GM23338 (cell line): ENCODE measurements around the gene SEC63. TPM values are rescaled to one million over a fixed set of nuclear protein-coding genes. Genes with fewer than 3 reads are reported as not detected.

ENCODE experiments used
- ATAC-seq: fragments of 200-7000 bp; cut with Tn5 transposase; 3 replicates; pipeline ENCODE4 v1.9.1; 2020
- DNase-seq: peaks from one replicate; pipeline ENCODE4 v3.0.0-alpha.2; 2015; ENCODE audit warnings: low spot score
- H2AFZ ChIP-seq: fragments of 200-600 bp; sonication (generic); 2 replicates; pipeline ENCODE4 v1.8.0; 2016; ENCODE audit warnings: antibody characterized with exemption, mild to moderate bottlenecking, moderate library complexity
- H3F3A ChIP-seq: fragments of 200-600 bp; sonication (generic); replicated peaks from 2 replicates; pipeline ENCODE4 v1.8.0; 2017; ENCODE audit warnings: antibody characterized with exemption, mixed run types, low read depth
- H3K27ac ChIP-seq: fragments of 200-600 bp; sonication (generic); 2 replicates; pipeline ENCODE4 v1.6.1; 2016; ENCODE audit warnings: low read depth
- H3K27me3 ChIP-seq: fragments of 200-600 bp; sonication (generic); 2 replicates; pipeline ENCODE4 v1.8.0; 2016; ENCODE audit warnings: mild to moderate bottlenecking, mixed run types, moderate library complexity; ENCODE audit not compliant: insufficient read depth
- H3K36me3 ChIP-seq: fragments of 200-600 bp; sonication (generic); 2 replicates; pipeline ENCODE4 v1.8.0; 2016; ENCODE audit warnings: mild to moderate bottlenecking; ENCODE audit not compliant: insufficient read depth
- H3K4me1 ChIP-seq: fragments of 200-600 bp; sonication (generic); 2 replicates; pipeline ENCODE4 v1.8.0; 2016; ENCODE audit warnings: mild to moderate bottlenecking, moderate library complexity; ENCODE audit not compliant: insufficient read depth
- H3K4me2 ChIP-seq: fragments of 200-600 bp; sonication (generic); 2 replicates; pipeline ENCODE4 v1.7.1; 2017; ENCODE audit warnings: mixed run types
- H3K4me3 ChIP-seq: fragments of 200-600 bp; sonication (generic); 2 replicates; pipeline ENCODE4 v1.6.1; 2016; ENCODE audit warnings: mixed run types
- H3K79me2 ChIP-seq: fragments of 200-600 bp; sonication (generic); replicated peaks from 2 replicates; pipeline ENCODE4 v1.8.0; 2017; ENCODE audit warnings: mild to moderate bottlenecking; ENCODE audit not compliant: insufficient read depth
- H3K9me2 ChIP-seq: fragments of 200-600 bp; sonication (generic); 2 replicates; pipeline ENCODE4 v1.8.0; 2017; ENCODE audit not compliant: insufficient read depth
- H4K20me1 ChIP-seq: fragments of 200-600 bp; sonication (generic); replicated peaks from 2 replicates; pipeline ENCODE4 v1.8.0; 2017; ENCODE audit warnings: mild to moderate bottlenecking; ENCODE audit not compliant: insufficient read depth
- H3K27ac Mint-ChIP-seq: 2 replicates; pipeline ENCODE4 v1.8.0; 2020; ENCODE audit warnings: inconsistent platforms, mild to moderate bottlenecking, moderate library complexity, mixed read lengths
- H3K27me3 Mint-ChIP-seq: 3 replicates; pipeline ENCODE4 v1.8.0; 2022; ENCODE audit warnings: low read depth, mild to moderate bottlenecking, moderate library complexity, mixed read lengths, inconsistent platforms; ENCODE audit not compliant: insufficient read depth, poor library complexity
- H3K36me3 Mint-ChIP-seq: 3 replicates; pipeline ENCODE4 v1.8.0; 2021; ENCODE audit warnings: low read depth, mild to moderate bottlenecking, inconsistent platforms, moderate library complexity, mixed read lengths
- H3K4me1 Mint-ChIP-seq: 3 replicates; pipeline ENCODE4 v1.8.0; 2020; ENCODE audit warnings: mild to moderate bottlenecking, inconsistent platforms, mixed read lengths
- H3K4me3 Mint-ChIP-seq: 3 replicates; pipeline ENCODE4 v1.8.0; 2021; ENCODE audit warnings: moderate library complexity, mild to moderate bottlenecking, inconsistent platforms, mixed read lengths
- H3K9me3 Mint-ChIP-seq: 3 replicates; pipeline ENCODE4 v1.8.0; 2020; ENCODE audit warnings: moderate library complexity, mild to moderate bottlenecking, inconsistent platforms, mixed read lengths
- EZH2 ChIP-seq: fragments of 200-600 bp; sonication (generic); IDR thresholded peaks from one replicate; pipeline ENCODE4 v1.8.0; 2017; ENCODE audit warnings: antibody characterized with exemption, mild to moderate bottlenecking, low read depth; ENCODE audit not compliant: unreplicated experiment
- EZH2phosphoT487 ChIP-seq: fragments of 200-600 bp; sonication (generic); IDR thresholded peaks from one replicate; pipeline ENCODE4 v1.8.1; 2018; ENCODE audit warnings: antibody characterized with exemption; ENCODE audit not compliant: unreplicated experiment
- JUNB ChIP-seq: IDR thresholded peaks from one replicate; pipeline ENCODE4 v1.6.1; 2016; ENCODE audit warnings: antibody characterized with exemption; ENCODE audit not compliant: unreplicated experiment
- NANOG ChIP-seq: IDR thresholded peaks from 2 replicates; pipeline ENCODE4 v1.6.1; 2016; ENCODE audit warnings: antibody characterized with exemption, borderline replicate concordance
- ZNF331 ChIP-seq: fragments of 250-450 bp; sonication (Bioruptor Pico); IDR thresholded peaks from 2 replicates; pipeline ENCODE4 v1.5.0; 2020; ENCODE audit warnings: low read depth, mild to moderate bottlenecking, moderate library complexity
- polyA plus RNA-seq: library from polyadenylated mRNA; unstranded; fragments of >200 nt; fragmentation: Nextera tagmentation; extraction: Ambion mirVana; gene quantifications from 2 replicates; pipeline ENCODE4 v1.2.1, GENCODE V29; 2016
- total RNA-seq: library from RNA; depleted of rRNA; stranded (reverse); fragments of >200 nt; shearing (Covaris generic); gene quantifications from 2 replicates; pipeline ENCODE4 v1.2.3, GENCODE V29; 2014
- TF ChIP-seq, protein P1 (sequence below): IDR thresholded peaks from 2 replicates; pipeline ENCODE4 v1.6.1; 2016; ENCODE audit warnings: antibody characterized with exemption
- TF ChIP-seq, protein P2 (sequence below): IDR thresholded peaks from one replicate; pipeline ENCODE4 v1.6.1; 2018; ENCODE audit warnings: antibody characterized with exemption; ENCODE audit not compliant: unreplicated experiment

The SEC63 gene
- total and polyA plus RNA-seq, 2 experiments from 2014 or later = 48.2 to 124 TPM

DNA sequence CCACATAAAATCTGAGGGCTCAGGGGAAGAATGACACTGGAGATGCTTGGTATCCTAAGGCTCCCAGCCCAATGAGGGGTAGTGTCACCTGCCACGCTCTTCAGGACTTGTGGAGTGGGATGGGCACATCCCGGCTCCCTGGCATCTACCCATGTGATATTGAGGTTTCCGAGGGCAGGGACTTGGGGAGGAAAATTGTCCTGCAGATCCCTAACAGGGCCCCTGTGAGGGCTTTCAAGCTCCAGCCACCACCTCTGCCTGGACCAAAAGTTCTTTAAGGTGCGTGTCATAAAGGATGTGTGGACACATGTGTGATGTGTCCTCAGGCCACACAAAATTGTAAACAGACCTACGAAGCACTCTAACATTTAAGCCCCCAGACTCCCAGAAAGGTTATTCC lies 136.4 kb downstream of the SEC63 start (continued):
- TF ChIP-seq NANOG = no peak
- no peak for TF ChIP-seq ZNF331 (CRISPR knock-in tag)
- TF ChIP-seq, protein P1, sequence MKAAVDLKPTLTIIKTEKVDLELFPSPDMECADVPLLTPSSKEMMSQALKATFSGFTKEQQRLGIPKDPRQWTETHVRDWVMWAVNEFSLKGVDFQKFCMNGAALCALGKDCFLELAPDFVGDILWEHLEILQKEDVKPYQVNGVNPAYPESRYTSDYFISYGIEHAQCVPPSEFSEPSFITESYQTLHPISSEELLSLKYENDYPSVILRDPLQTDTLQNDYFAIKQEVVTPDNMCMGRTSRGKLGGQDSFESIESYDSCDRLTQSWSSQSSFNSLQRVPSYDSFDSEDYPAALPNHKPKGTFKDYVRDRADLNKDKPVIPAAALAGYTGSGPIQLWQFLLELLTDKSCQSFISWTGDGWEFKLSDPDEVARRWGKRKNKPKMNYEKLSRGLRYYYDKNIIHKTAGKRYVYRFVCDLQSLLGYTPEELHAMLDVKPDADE = no peak
- no peak for TF ChIP-seq JUNB
- TF ChIP-seq, protein P2, sequence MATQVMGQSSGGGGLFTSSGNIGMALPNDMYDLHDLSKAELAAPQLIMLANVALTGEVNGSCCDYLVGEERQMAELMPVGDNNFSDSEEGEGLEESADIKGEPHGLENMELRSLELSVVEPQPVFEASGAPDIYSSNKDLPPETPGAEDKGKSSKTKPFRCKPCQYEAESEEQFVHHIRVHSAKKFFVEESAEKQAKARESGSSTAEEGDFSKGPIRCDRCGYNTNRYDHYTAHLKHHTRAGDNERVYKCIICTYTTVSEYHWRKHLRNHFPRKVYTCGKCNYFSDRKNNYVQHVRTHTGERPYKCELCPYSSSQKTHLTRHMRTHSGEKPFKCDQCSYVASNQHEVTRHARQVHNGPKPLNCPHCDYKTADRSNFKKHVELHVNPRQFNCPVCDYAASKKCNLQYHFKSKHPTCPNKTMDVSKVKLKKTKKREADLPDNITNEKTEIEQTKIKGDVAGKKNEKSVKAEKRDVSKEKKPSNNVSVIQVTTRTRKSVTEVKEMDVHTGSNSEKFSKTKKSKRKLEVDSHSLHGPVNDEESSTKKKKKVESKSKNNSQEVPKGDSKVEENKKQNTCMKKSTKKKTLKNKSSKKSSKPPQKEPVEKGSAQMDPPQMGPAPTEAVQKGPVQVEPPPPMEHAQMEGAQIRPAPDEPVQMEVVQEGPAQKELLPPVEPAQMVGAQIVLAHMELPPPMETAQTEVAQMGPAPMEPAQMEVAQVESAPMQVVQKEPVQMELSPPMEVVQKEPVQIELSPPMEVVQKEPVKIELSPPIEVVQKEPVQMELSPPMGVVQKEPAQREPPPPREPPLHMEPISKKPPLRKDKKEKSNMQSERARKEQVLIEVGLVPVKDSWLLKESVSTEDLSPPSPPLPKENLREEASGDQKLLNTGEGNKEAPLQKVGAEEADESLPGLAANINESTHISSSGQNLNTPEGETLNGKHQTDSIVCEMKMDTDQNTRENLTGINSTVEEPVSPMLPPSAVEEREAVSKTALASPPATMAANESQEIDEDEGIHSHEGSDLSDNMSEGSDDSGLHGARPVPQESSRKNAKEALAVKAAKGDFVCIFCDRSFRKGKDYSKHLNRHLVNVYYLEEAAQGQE = no peak
- no peak for TF ChIP-seq EZH2phosphoT487
- TF ChIP-seq EZH2 = no peak

DNA sequence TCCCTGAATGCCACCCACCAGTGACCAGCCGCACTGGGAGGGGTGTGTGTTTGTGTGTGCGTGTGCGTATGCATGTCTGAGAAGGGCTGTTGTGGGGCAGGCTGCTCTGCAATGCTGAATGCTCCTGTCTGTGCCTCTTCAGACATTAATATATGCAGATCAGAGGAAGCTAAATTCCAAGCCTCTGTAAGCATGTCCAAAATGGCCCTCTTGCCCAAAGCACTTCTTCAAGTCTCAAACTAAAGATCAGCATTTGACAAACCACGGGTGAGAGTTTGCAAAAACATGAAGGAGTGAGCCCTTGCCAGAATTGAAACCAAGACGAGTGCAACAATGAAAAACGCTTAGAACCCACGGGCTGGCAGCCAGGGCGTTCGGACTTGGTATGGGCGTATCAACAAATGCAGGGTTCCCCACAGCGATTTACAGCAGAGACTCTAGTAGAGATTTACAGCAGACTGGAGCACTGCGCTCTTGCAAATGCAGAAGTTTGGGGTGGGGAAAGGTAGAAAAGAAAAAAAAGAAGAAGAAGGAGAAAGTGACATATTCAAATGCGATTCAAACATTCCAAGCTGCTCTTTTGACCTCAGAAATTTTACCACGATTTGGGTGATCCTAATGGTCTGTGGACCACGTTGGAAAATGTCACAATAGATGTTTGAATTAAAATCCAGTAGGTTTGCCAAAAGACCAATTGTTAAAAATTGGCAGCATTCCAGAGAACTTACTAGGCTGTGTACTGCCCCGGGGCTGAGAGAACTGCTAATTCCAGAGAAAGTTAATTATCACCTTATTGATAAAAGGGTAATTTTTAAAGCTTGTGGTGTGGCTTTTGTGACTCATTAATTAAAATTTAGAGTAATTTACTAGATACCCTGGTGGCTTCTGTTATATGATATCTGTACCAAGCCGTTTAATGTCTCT lies 137.4 kb downstream of the SEC63 start:
- H3K36me3 Mint-ChIP-seq = no peaks in the 10 kb centered on the region
- H3K27me3 Mint-ChIP-seq = peaks cover 3% of the 10 kb centered on the region
- H3K4me1 Mint-ChIP-seq = peaks cover 22% of the 10 kb centered on the region
- Histone ChIP-seq H3K9me2 (no peaks in the 10 kb centered on the region), H3F3A (no peaks in the 10 kb centered on the region), H4K20me1 (no peaks in the 10 kb centered on the region), H3K79me2 (no peaks in the 10 kb centered on the region), H3K4me2 (no peak overlapping the region), H3K27ac (no peak overlapping the region), H2AFZ (peak overlapping the region; percentile 35; the same call in 1 of the 2 replicates), H3K4me3 (no peak overlapping the region), H3K4me1 (no peaks in the 10 kb centered on the region; the same call in 1 of the 2 replicates), H3K27me3 (no peaks in the 10 kb centered on the region), H3K36me3 (no peaks in the 10 kb centered on the region)
- no peak overlapping the region for H3K4me3 Mint-ChIP-seq
- no peak overlapping the region for H3K27ac Mint-ChIP-seq
- ATAC-seq = peak; percentile 39
- no peaks in the 10 kb centered on the region for H3K9me3 Mint-ChIP-seq
- TF ChIP-seq JUNB (no peak), NANOG (no peak), ZNF331 (CRISPR knock-in tag) (no peak)
- TF ChIP-seq, protein P1 = no peak
- DNase-seq = no peak
